ENCODE data around the gene GRIK2. TPM values are rescaled to one million over a fixed set of nuclear protein-coding genes. Genes with fewer than 3 reads are reported as not detected.
A peak's percentile ranks its signal among the peaks of the same experiment; 100 is the strongest.

The GRIK2 gene
- total RNA-seq, 1 donor from 2014 or later = 2.5 TPM

GRCh38 chr6:101445527-101445926, 52.0 kb downstream of the GRIK2 start:
- Histone ChIP-seq H3K4me1 (ENCODE audit: insufficient read depth, low read length) (no peaks in the 10 kb centered on the region), H2AFZ (ENCODE audit: low read depth, low read length) (no peak overlapping the region), H3K4me3 (ENCODE audit: insufficient read depth, low read depth, low read length) (no peak overlapping the region), H3K4me2 (ENCODE audit: low read length) (no peak overlapping the region), H3K79me2 (ENCODE audit: insufficient read depth, low read length) (no peaks in the 10 kb centered on the region), H4K20me1 (ENCODE audit: insufficient read depth, low read length) (no peaks in the 10 kb centered on the region), H3K27me3 (ENCODE audit: insufficient read depth, low read length) (no peaks in the 10 kb centered on the region), H3K9ac (ENCODE audit: low read length) (no peak overlapping the region), H3K9me3 (ENCODE audit: insufficient read depth, low read depth, low read length) (no peaks in the 10 kb centered on the region), H3K27ac (ENCODE audit: low read depth, low read length) (no peak overlapping the region), H3K36me3 (ENCODE audit: insufficient read depth, low read length) (no peaks in the 10 kb centered on the region)
- no peak for TF ChIP-seq CTCF (IDR thresholded peaks at IDR 0.05; ENCODE audit: insufficient read depth, low read depth, low read length)
- no peak for TF ChIP-seq EZH2 (IDR thresholded peaks at IDR 0.05; ENCODE audit: insufficient read depth, low read length)
- FAIRE-seq (no peak), DNase-seq (ENCODE audit: low read depth) (peak; percentile 75)
- Mint-ChIP-seq H3K4me1 (ENCODE audit: low read depth, unreplicated experiment) (peaks cover 4% of the 10 kb centered on the region), H3K27ac (ENCODE audit: unreplicated experiment) (no peak overlapping the region), H3K4me3 (ENCODE audit: unreplicated experiment) (no peak overlapping the region), H3K27me3 (ENCODE audit: low read depth, unreplicated experiment) (no peaks in the 10 kb centered on the region), H3K9me3 (ENCODE audit: unreplicated experiment) (no peaks in the 10 kb centered on the region), H3K36me3 (ENCODE audit: low read depth, unreplicated experiment) (no peaks in the 10 kb centered on the region)

- FAIRE-seq (no peak), DNase-seq (ENCODE audit: low read depth) (no peak)
- Histone ChIP-seq H2AFZ (ENCODE audit: low read depth, low read length) (no peak overlapping the region), H3K27ac (ENCODE audit: low read depth, low read length) (no peak overlapping the region), H4K20me1 (ENCODE audit: insufficient read depth, low read length) (no peaks in the 10 kb centered on the region), H3K36me3 (ENCODE audit: insufficient read depth, low read length) (no peaks in the 10 kb centered on the region), H3K9me3 (ENCODE audit: insufficient read depth, low read depth, low read length) (no peaks in the 10 kb centered on the region), H3K27me3 (ENCODE audit: insufficient read depth, low read length) (no peaks in the 10 kb centered on the region), H3K4me1 (ENCODE audit: insufficient read depth, low read length) (no peaks in the 10 kb centered on the region), H3K9ac (ENCODE audit: low read length) (no peak overlapping the region), H3K79me2 (ENCODE audit: insufficient read depth, low read length) (no peaks in the 10 kb centered on the region), H3K4me3 (ENCODE audit: insufficient read depth, low read depth, low read length) (no peak overlapping the region), H3K4me2 (ENCODE audit: low read length) (no peak overlapping the region)
- TF ChIP-seq CTCF (IDR thresholded peaks at IDR 0.05; ENCODE audit: insufficient read depth, low read depth, low read length) (no peak), EZH2 (IDR thresholded peaks at IDR 0.05; ENCODE audit: insufficient read depth, low read length) (no peak)
- Mint-ChIP-seq H3K36me3 (ENCODE audit: low read depth, unreplicated experiment) (no peaks in the 10 kb centered on the region), H3K4me1 (ENCODE audit: low read depth, unreplicated experiment) (no peaks in the 10 kb centered on the region), H3K4me3 (ENCODE audit: unreplicated experiment) (no peak overlapping the region), H3K9me3 (ENCODE audit: unreplicated experiment) (no peaks in the 10 kb centered on the region), H3K27ac (ENCODE audit: unreplicated experiment) (no peak overlapping the region), H3K27me3 (ENCODE audit: low read depth, unreplicated experiment) (no peaks in the 10 kb centered on the region)
Measured at GRCh38 chr6:101450901-101451300, 57.4 kb downstream of the GRIK2 start.

GRCh38 chr6:101451981-101452380, 58.5 kb downstream of the GRIK2 start:
- Mint-ChIP-seq H3K4me1 (ENCODE audit: low read depth, unreplicated experiment) (no peaks in the 10 kb centered on the region), H3K27ac (ENCODE audit: unreplicated experiment) (no peak overlapping the region), H3K27me3 (ENCODE audit: low read depth, unreplicated experiment) (no peaks in the 10 kb centered on the region), H3K36me3 (ENCODE audit: low read depth, unreplicated experiment) (no peaks in the 10 kb centered on the region), H3K4me3 (ENCODE audit: unreplicated experiment) (no peak overlapping the region), H3K9me3 (ENCODE audit: unreplicated experiment) (no peaks in the 10 kb centered on the region)
- DNase-seq (ENCODE audit: low read depth) = no peak
- Histone ChIP-seq H3K27me3 (ENCODE audit: insufficient read depth, low read length) (no peaks in the 10 kb centered on the region), H3K9ac (ENCODE audit: low read length) (no peak overlapping the region), H2AFZ (ENCODE audit: low read depth, low read length) (no peak overlapping the region), H3K27ac (ENCODE audit: low read depth, low read length) (no peak overlapping the region), H4K20me1 (ENCODE audit: insufficient read depth, low read length) (no peaks in the 10 kb centered on the region), H3K4me2 (ENCODE audit: low read length) (no peak overlapping the region), H3K79me2 (ENCODE audit: insufficient read depth, low read length) (no peaks in the 10 kb centered on the region), H3K9me3 (ENCODE audit: insufficient read depth, low read depth, low read length) (no peaks in the 10 kb centered on the region), H3K4me3 (ENCODE audit: insufficient read depth, low read depth, low read length) (no peak overlapping the region), H3K36me3 (ENCODE audit: insufficient read depth, low read length) (no peaks in the 10 kb centered on the region), H3K4me1 (ENCODE audit: insufficient read depth, low read length) (no peaks in the 10 kb centered on the region)
- no peak for FAIRE-seq
- TF ChIP-seq EZH2 (IDR thresholded peaks at IDR 0.05; ENCODE audit: insufficient read depth, low read length) = no peak
- no peak for TF ChIP-seq CTCF (IDR thresholded peaks at IDR 0.05; ENCODE audit: insufficient read depth, low read depth, low read length)
